ENCODE measurements around the gene PDE10A. TPM values are rescaled to one million over a fixed set of nuclear protein-coding genes. Genes with fewer than 3 reads are reported as not detected.

Gene PDE10A
- total and polyA plus RNA-seq, 9 of the 15 experiments (the other 6 are each of a cell fraction or from before 2014, with no cell fraction given), result 0.04 TPM; not detected in 8

DNA sequence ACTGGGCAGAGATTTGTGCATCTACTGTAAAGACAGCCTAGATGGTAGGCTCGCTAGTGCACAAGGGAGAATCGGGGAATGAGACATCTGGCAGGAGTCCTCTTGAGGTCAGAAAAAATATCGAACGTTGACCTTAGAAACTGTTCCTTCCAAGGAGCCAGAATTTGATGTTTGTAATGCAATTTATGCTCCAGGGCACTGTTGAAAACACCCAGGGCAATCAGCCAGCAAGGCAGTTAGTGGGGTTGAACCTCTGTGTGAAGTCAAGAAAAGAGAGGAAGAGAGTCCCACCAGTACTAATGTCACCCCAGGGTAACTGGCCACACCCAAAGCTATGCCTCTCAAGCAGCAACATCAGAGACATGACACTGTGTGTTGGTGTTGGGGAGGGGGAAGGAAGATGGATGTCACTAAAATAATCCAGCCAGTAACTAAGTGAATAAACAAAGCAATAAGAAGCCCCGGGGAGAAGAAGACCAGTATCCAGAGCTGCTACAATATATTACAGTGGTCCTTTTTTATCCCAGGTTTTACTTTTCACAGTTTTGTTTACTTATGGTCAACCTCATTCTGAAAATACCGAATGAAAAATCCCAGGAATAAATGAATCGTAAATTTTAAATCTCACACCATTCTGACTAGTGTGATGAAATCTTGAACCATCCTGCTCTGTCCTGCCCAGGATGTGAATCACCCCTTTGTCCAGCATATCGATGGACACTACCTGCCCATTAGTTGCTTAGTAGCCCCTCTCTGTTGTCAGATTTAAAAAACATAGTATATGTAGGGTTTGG is 32.9 kb upstream of the PDE10A start (continued):
- TF ChIP-seq CREBBP (IDR thresholded peaks at IDR 0.05; ENCODE audit: low read depth, low read length) (no peak), CHD4 (IDR thresholded peaks at IDR 0.05; ENCODE audit: insufficient read depth, insufficient replicate concordance, low read depth, low read length, poor library complexity, severe bottlenecking) (no peak), MLLT1 (IDR thresholded peaks at IDR 0.05) (no peak), SRSF7 (optimal IDR thresholded peaks at IDR 0.05; ENCODE audit: low read depth, low read length) (no peak), ZBTB12 (CRISPR knock-in tag; IDR thresholded peaks at IDR 0.05) (no peak), ZKSCAN1 (IDR thresholded peaks at IDR 0.05; ENCODE audit: low read depth, low read length) (no peak), FOXA1 (IDR thresholded peaks at IDR 0.05; ENCODE audit: borderline replicate concordance) (no peak), FOXK1 (CRISPR knock-in tag; IDR thresholded peaks at IDR 0.05; ENCODE audit: borderline replicate concordance) (no peak), HMGN3 (IDR thresholded peaks at IDR 0.05; ENCODE audit: borderline replicate concordance, extremely low read depth, insufficient read length, low read depth, low read length) (no peak), ELF2 (CRISPR knock-in tag; IDR thresholded peaks at IDR 0.05) (no peak), ZNF274 (IDR thresholded peaks at IDR 0.05; ENCODE audit: borderline replicate concordance, low read depth, low read length) (no peak)
- TF ChIP-seq, protein P1, sequence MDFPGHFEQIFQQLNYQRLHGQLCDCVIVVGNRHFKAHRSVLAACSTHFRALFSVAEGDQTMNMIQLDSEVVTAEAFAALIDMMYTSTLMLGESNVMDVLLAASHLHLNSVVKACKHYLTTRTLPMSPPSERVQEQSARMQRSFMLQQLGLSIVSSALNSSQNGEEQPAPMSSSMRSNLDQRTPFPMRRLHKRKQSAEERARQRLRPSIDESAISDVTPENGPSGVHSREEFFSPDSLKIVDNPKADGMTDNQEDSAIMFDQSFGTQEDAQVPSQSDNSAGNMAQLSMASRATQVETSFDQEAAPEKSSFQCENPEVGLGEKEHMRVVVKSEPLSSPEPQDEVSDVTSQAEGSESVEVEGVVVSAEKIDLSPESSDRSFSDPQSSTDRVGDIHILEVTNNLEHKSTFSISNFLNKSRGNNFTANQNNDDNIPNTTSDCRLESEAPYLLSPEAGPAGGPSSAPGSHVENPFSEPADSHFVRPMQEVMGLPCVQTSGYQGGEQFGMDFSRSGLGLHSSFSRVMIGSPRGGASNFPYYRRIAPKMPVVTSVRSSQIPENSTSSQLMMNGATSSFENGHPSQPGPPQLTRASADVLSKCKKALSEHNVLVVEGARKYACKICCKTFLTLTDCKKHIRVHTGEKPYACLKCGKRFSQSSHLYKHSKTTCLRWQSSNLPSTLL (IDR thresholded peaks at IDR 0.05), result no peak
